A549 (cell line): ENCODE results near the gene CCDC70. TPM values are rescaled to one million over a fixed set of nuclear protein-coding genes. Genes with fewer than 3 reads are reported as not detected.
"Not testable (repeated sequence)": the region's sequence is repeated elsewhere in the genome, so short reads cannot be mapped to it uniquely, and the experiment has no call there.

ENCODE experiments used
- ATAC-seq, 2 experiments: fragments of 200-7000 bp in 1 of 2; fragments of >200 bp in 1 of 2; cut with Nextera tagmentation in 1 of 2; cut with Tn5 transposase in 1 of 2; 3 replicates each; pipeline versions ENCODE4 v1.8.0 to v1.9.1; 2018 to 2020; ENCODE audit warnings: mild to moderate bottlenecking in 1 of 2, moderate library complexity in 1 of 2
- CTCF ChIA-PET: fragments of 300-600 bp; sonication (Branson Sonifier 250); formaldehyde crosslinking; extraction: SDS; loops from one replicate; lab custom pipeline; 2021; ENCODE audit warnings: antibody characterized with exemption, inconsistent platforms; lab: Yijun Ruan, JAX
- POLR2A ChIA-PET: fragments of 350-600 bp; formaldehyde crosslinking; extraction: SDS; loops from one replicate; lab custom pipeline; 2021; ENCODE audit warnings: antibody characterized with exemption, inconsistent platforms; lab: Yijun Ruan, JAX
- DNase-seq, 2 experiments: peaks; one replicate each; pipeline versions ENCODE4 v3.0.0 to v3.0.0-alpha.2; 2011 to 2016; ENCODE audit warnings: low read depth in 1 of 2, low spot score in 1 of 2
- FAIRE-seq: peaks from 2 replicates; lab custom pipeline; 2011; peaks lifted over from hg19 to GRCh38; lab: Jason Lieb, UNC
- H3K27ac ChIP-seq, 2 experiments: fragments of >200 bp; sonication (Bioruptor Twin); formaldehyde crosslinking; 3 replicates each; pipeline ENCODE4 v1.5.1; 2016 to 2017
- H3K4me1 ChIP-seq: fragments of >200 bp; sonication (Bioruptor Twin); formaldehyde crosslinking; 3 replicates; pipeline ENCODE4 v1.6.1; 2016
- H3K4me2 ChIP-seq: fragments of >200 bp; sonication (Bioruptor Twin); formaldehyde crosslinking; 3 replicates; pipeline ENCODE4 v1.6.1; 2016
- H3K4me3 ChIP-seq: fragments of >200 bp; sonication (Bioruptor Twin); formaldehyde crosslinking; 3 replicates; pipeline ENCODE4 v1.5.1; 2016
- H3K9me3 ChIP-seq: fragments of >200 bp; sonication (Bioruptor Twin); formaldehyde crosslinking; 3 replicates; pipeline ENCODE4 v1.6.1; 2016
- BHLHE40 ChIP-seq: IDR thresholded peaks from 2 replicates; pipeline ENCODE4 v1.6.1; 2012; ENCODE audit warnings: low read depth, low read length, inconsistent platforms
- EHF ChIP-seq: fragments of 250-450 bp; sonication (Bioruptor Pico); IDR thresholded peaks from 2 replicates; pipeline ENCODE4 v1.5.0; 2020; ENCODE audit warnings: mild to moderate bottlenecking
- ESRRA ChIP-seq: fragments of 150-350 bp; IDR thresholded peaks from 2 replicates; pipeline ENCODE4 v1.6.1; 2014; ENCODE audit warnings: mild to moderate bottlenecking, low read length, borderline replicate concordance
- FOSL2 ChIP-seq, 2 experiments: fragments of 450-650 bp in 1 of 2; fragments of >200 bp in 1 of 2; sonication (Bioruptor Twin) in 1 of 2; formaldehyde crosslinking; IDR thresholded peaks; 2 replicates each; pipeline versions ENCODE4 v1.5.0 to v1.6.1; 2016 to 2020; ENCODE audit warnings: mild to moderate bottlenecking in 1 of 2, moderate library complexity in 1 of 2
- HDAC2 ChIP-seq: fragments of 200-600 bp; sonication (generic); IDR thresholded peaks from 2 replicates; pipeline ENCODE4 v1.6.1; 2016
- HEYL ChIP-seq: fragments of 250-450 bp; sonication (Bioruptor Pico); IDR thresholded peaks from 2 replicates; pipeline ENCODE4 v1.8.0; 2021; ENCODE audit warnings: mild to moderate bottlenecking, moderate library complexity
- JUNB ChIP-seq: fragments of >200 bp; sonication (Bioruptor Twin); formaldehyde crosslinking; IDR thresholded peaks from 2 replicates; pipeline ENCODE4 v1.6.1; 2016
- KDM1A ChIP-seq: fragments of 200-600 bp; sonication (generic); IDR thresholded peaks from 2 replicates; pipeline ENCODE4 v1.6.1; 2016; ENCODE audit warnings: low read depth, mild to moderate bottlenecking
- MAFK ChIP-seq: fragments of 450-650 bp; IDR thresholded peaks from 2 replicates; pipeline ENCODE4 v1.6.1; 2014; ENCODE audit not compliant: partially characterized antibody
- MAZ ChIP-seq: fragments of 150-350 bp; IDR thresholded peaks from 2 replicates; pipeline ENCODE4 v1.6.1; 2014; ENCODE audit warnings: antibody characterized with exemption, low read depth, low read length, borderline replicate concordance
- PHF8 ChIP-seq: fragments of 200-600 bp; sonication (generic); IDR thresholded peaks from 2 replicates; pipeline ENCODE4 v1.6.1; 2016; ENCODE audit warnings: low read depth, mild to moderate bottlenecking, antibody characterized with exemption, moderate library complexity, borderline replicate concordance
- POLR2AphosphoS2 ChIP-seq: conservative IDR thresholded peaks from 2 replicates; pipeline ENCODE4 v1.6.1; 2012; ENCODE audit warnings: low read length, improper control_type of control experiment, inconsistent platforms
- RAD21 ChIP-seq, 2 experiments: fragments of >200 bp in 1 of 2; sonication (Bioruptor Twin) in 1 of 2; formaldehyde crosslinking in 1 of 2; IDR thresholded peaks in 1 of 2; conservative IDR thresholded peaks in 1 of 2; 2 replicates in 1 of 2; 3 replicates in 1 of 2; pipeline ENCODE4 v1.6.1; 2012 to 2018; ENCODE audit warnings: inconsistent platforms in 1 of 2
- RCOR1 ChIP-seq: fragments of 150-350 bp; IDR thresholded peaks from 2 replicates; pipeline ENCODE4 v1.6.1; 2014; ENCODE audit warnings: antibody characterized with exemption, low read length, low read depth
- ZC3H11A ChIP-seq: fragments of 450-650 bp; IDR thresholded peaks from 2 replicates; pipeline ENCODE4 v1.6.1; 2014; ENCODE audit warnings: antibody characterized with exemption, mild to moderate bottlenecking
- ZFP36 ChIP-seq: fragments of 450-650 bp; IDR thresholded peaks from 2 replicates; pipeline ENCODE4 v1.6.1; 2014; ENCODE audit warnings: borderline replicate concordance; ENCODE audit not compliant: partially characterized antibody
- WGBS: methylation state at CpG from one replicate; pipeline ENCODE4 v1.1.6; 2017; ENCODE audit errors: missing lambda C conversion rate; 5-methylcytosine and 5-hydroxymethylcytosine counted together
- polyA plus RNA-seq, 4 experiments: library from polyadenylated mRNA; depleted of rRNA in 3 of 4; stranded (reverse); fragments of >200 nt; fragmentation: RNase III in 1 of 4; extraction: RNeasy Plus Mini Kit Qiagen cat#74134 plus additional on column Dnase treatment in 1 of 4; gene quantifications; 2 replicates in 3 of 4; 3 replicates in 1 of 4; pipeline ENCODE4 v1.2.3, GENCODE V29; 2011 to 2017
- TF ChIP-seq, protein P1 (sequence below): fragments of 150-350 bp; IDR thresholded peaks from 2 replicates; pipeline ENCODE4 v1.6.1; 2014; ENCODE audit warnings: low read depth, mild to moderate bottlenecking, low read length
- TF ChIP-seq, protein P2 (sequence below): fragments of >200 bp; sonication (Bioruptor Twin); formaldehyde crosslinking; IDR thresholded peaks from 3 replicates; pipeline ENCODE4 v1.5.1; 2016
- TF ChIP-seq, protein P3 (sequence below): fragments of 200-600 bp; sonication (generic); IDR thresholded peaks from 2 replicates; pipeline ENCODE4 v1.6.1; 2016; ENCODE audit warnings: antibody characterized with exemption, mild to moderate bottlenecking, moderate library complexity
- TF ChIP-seq, protein P4 (sequence below): IDR thresholded peaks from 2 replicates; pipeline ENCODE4 v1.6.1; 2012

CCDC70 gene
- polyA plus RNA-seq, 2 of the 4 experiments (the other 2 are of a cell fraction), result not detected

DNA sequence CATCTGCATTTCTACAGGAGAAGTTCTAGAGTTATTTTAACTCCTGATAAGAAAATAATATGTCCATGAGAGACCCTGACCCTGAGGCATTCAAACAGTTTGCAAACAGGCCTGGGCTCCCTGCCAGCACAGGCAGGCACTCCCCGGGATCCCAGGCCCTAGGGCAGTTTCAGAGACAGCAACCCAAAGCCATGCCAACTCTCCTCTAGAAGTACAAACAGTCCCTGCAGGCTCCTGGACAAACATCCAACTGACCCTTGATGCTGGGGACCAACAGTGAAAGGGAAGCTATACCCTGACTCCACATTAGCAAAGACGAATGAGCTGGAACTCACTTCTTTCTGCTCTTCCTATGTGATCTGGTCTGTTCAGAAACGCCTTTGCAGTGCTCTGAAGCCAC lies 44.8 kb downstream of the CCDC70 start:
- TF ChIP-seq ESRRA (no peak), POLR2AphosphoS2 (no peak), FOSL2 (IDR thresholded peaks at IDR 0.05) (no peak), FOSL2 (CRISPR knock-in tag; IDR thresholded peaks at IDR 0.05) (no peak), HDAC2 (no peak), JUNB (no peak), KDM1A (no peak)
- TF ChIP-seq, protein P1, sequence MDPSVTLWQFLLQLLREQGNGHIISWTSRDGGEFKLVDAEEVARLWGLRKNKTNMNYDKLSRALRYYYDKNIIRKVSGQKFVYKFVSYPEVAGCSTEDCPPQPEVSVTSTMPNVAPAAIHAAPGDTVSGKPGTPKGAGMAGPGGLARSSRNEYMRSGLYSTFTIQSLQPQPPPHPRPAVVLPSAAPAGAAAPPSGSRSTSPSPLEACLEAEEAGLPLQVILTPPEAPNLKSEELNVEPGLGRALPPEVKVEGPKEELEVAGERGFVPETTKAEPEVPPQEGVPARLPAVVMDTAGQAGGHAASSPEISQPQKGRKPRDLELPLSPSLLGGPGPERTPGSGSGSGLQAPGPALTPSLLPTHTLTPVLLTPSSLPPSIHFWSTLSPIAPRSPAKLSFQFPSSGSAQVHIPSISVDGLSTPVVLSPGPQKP, result no peak
- H3K9me3 ChIP-seq, result no peaks in the 10 kb centered on the region
- CTCF ChIA-PET, result interaction anchor here (1.1 kb wide), 1 partner anchor 10 kb away, joined by 4 read pairs; no protein-coding TSS in a partner anchor
- POLR2A ChIA-PET, result no interaction called here
- DNase-seq (no peak), ATAC-seq (no peak), FAIRE-seq (no peak)
- H3K4me1 ChIP-seq, result no peaks in the 10 kb centered on the region
- H3K4me2 ChIP-seq, result no peak overlapping the region
- H3K27ac ChIP-seq, result no peak overlapping the region
- WGBS, result 25% methylated on average over 3 of the region's 3 CpGs
- no peak overlapping the region for H3K4me3 ChIP-seq

DNA sequence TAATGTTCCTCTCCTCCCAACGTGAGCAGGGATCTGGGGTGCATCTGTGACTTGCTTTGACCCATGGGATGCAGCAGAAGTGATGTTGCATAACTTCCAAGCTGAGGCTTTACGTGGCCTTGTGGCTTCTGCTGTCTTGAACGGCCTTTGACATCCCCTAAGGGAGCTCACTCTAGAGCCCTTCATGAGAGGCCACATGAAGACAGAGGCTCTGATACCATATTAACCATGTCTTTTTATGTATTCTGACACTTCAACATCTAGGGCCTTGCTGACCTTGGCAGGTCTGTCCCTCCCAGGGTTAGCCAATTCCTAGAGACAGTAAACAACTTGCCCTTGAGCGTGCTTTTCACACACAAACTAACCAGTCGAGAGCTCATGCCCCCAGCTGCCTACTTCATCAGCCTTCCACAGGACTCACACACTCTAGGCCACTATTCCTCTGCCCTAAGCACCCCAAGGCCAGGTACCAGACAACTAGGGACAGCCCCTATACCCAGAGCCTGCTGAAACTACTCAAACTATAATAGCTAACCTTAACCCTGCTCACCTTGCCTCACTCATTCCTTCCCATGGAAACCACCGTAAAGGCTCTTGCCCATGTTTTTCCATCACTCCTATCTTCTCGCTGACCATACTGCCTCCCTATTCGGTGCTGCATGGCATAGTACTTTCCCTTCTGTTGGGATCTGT lies 45.4 kb downstream of the CCDC70 start:
- ATAC-seq (no peak), DNase-seq (no peak), FAIRE-seq (no peak)
- POLR2A ChIA-PET, result no interaction called here
- Histone ChIP-seq H3K4me2 (no peak overlapping the region), H3K9me3 (no peaks in the 10 kb centered on the region), H3K4me1 (no peaks in the 10 kb centered on the region), H3K27ac (no peak overlapping the region), H3K4me3 (no peak overlapping the region)
- 55% methylated on average over 8 of the region's 8 CpGs for WGBS
- TF ChIP-seq BHLHE40 (no peak), ZFP36 (no peak), HDAC2 (no peak), ZC3H11A (no peak), RAD21 (conservative IDR thresholded peaks at IDR 0.05 in 1 of 2, IDR thresholded peaks at IDR 0.05 in 1 of 2) (no peak), RCOR1 (no peak), MAFK (no peak), HEYL (CRISPR knock-in tag) (no peak), PHF8 (no peak), MAZ (no peak), EHF (CRISPR knock-in tag) (no peak)
- TF ChIP-seq, protein P2, sequence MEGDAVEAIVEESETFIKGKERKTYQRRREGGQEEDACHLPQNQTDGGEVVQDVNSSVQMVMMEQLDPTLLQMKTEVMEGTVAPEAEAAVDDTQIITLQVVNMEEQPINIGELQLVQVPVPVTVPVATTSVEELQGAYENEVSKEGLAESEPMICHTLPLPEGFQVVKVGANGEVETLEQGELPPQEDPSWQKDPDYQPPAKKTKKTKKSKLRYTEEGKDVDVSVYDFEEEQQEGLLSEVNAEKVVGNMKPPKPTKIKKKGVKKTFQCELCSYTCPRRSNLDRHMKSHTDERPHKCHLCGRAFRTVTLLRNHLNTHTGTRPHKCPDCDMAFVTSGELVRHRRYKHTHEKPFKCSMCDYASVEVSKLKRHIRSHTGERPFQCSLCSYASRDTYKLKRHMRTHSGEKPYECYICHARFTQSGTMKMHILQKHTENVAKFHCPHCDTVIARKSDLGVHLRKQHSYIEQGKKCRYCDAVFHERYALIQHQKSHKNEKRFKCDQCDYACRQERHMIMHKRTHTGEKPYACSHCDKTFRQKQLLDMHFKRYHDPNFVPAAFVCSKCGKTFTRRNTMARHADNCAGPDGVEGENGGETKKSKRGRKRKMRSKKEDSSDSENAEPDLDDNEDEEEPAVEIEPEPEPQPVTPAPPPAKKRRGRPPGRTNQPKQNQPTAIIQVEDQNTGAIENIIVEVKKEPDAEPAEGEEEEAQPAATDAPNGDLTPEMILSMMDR, result no peak
- TF ChIP-seq, protein P3, sequence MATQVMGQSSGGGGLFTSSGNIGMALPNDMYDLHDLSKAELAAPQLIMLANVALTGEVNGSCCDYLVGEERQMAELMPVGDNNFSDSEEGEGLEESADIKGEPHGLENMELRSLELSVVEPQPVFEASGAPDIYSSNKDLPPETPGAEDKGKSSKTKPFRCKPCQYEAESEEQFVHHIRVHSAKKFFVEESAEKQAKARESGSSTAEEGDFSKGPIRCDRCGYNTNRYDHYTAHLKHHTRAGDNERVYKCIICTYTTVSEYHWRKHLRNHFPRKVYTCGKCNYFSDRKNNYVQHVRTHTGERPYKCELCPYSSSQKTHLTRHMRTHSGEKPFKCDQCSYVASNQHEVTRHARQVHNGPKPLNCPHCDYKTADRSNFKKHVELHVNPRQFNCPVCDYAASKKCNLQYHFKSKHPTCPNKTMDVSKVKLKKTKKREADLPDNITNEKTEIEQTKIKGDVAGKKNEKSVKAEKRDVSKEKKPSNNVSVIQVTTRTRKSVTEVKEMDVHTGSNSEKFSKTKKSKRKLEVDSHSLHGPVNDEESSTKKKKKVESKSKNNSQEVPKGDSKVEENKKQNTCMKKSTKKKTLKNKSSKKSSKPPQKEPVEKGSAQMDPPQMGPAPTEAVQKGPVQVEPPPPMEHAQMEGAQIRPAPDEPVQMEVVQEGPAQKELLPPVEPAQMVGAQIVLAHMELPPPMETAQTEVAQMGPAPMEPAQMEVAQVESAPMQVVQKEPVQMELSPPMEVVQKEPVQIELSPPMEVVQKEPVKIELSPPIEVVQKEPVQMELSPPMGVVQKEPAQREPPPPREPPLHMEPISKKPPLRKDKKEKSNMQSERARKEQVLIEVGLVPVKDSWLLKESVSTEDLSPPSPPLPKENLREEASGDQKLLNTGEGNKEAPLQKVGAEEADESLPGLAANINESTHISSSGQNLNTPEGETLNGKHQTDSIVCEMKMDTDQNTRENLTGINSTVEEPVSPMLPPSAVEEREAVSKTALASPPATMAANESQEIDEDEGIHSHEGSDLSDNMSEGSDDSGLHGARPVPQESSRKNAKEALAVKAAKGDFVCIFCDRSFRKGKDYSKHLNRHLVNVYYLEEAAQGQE, result no peak
- TF ChIP-seq, protein P4, sequence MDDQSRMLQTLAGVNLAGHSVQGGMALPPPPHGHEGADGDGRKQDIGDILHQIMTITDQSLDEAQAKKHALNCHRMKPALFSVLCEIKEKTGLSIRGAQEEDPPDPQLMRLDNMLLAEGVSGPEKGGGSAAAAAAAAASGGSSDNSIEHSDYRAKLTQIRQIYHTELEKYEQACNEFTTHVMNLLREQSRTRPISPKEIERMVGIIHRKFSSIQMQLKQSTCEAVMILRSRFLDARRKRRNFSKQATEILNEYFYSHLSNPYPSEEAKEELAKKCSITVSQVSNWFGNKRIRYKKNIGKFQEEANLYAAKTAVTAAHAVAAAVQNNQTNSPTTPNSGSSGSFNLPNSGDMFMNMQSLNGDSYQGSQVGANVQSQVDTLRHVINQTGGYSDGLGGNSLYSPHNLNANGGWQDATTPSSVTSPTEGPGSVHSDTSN, result no peak
- CTCF ChIA-PET, result interaction anchor here (1.1 kb wide), 1 partner anchor 10 kb away, joined by 4 read pairs; no protein-coding TSS in a partner anchor

DNA sequence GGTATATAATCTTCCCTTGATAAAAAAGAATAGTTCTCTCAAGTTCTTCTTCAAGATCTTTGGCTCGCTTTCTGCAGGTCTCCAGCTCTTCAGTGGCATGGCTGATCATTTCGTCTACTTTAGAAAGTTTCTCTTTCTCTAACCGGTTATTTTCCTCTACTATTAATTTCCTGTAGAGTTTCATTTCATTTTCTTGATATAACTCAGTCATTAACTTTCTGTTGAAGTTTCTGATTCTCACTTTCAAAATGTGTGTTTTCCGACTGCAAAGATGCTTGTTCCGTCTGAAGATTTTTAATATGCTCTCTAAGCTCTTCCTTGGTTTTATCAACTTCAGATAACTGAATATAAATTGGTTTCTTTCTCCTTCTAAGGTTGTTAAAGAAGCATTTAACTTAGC lies 47.5 kb downstream of the CCDC70 start:
- POLR2A ChIA-PET, DNase-seq, H3K4me2 ChIP-seq, FAIRE-seq, H3K27ac ChIP-seq, H3K4me1 ChIP-seq, ATAC-seq, H3K9me3 ChIP-seq, H3K4me3 ChIP-seq: not testable (repeated sequence)
- 64% methylated on average over 5 of the region's 5 CpGs for WGBS
- CTCF ChIA-PET, result interaction anchor here (1.5 kb wide), 1 partner anchor 94 kb away, joined by 4 read pairs; no protein-coding TSS in a partner anchor
